Peyer's patch (tissue), 4 donors: ENCODE measurements around the gene PSMD13. TPM values are rescaled to one million over a fixed set of nuclear protein-coding genes. Genes with fewer than 3 reads are reported as not detected.

ENCODE experiments used
- DNase-seq, 3 donors: peaks; one replicate each; pipeline ENCODE4 v3.0.0-alpha.2; 2017 to 2019
- H3K27ac ChIP-seq, 4 donors: fragments of 200-600 bp; sonication (generic); one replicate each; pipeline ENCODE4 v1.5.1; 2016 to 2019
- H3K27me3 ChIP-seq, 2 donors: fragments of 200-600 bp; sonication (generic); one replicate each; pipeline ENCODE4 v1.5.1; 2019
- H3K36me3 ChIP-seq, 3 donors: fragments of 200-600 bp; sonication (generic); one replicate each; pipeline ENCODE4 v1.5.1; 2016 to 2019
- H3K4me1 ChIP-seq, 4 donors: fragments of 200-600 bp; sonication (generic); one replicate each; pipeline ENCODE4 v1.5.1; 2016 to 2019
- H3K4me3 ChIP-seq, 4 donors: fragments of 200-600 bp; sonication (generic); 1 replicate in 3 of 4; 2 replicates in 1 of 4; pipeline ENCODE4 v1.5.1; 2016 to 2019; ENCODE audit warnings: mild to moderate bottlenecking in 1 of 4
- H3K9me3 ChIP-seq, 4 donors: fragments of 200-600 bp; sonication (generic); one replicate each; pipeline ENCODE4 v1.5.1; 2016 to 2019; ENCODE audit warnings: mild to moderate bottlenecking in 1 of 4
- POLR2A ChIP-seq, 2 donors: fragments of 450-650 bp; IDR thresholded peaks; one replicate each; pipeline ENCODE4 v1.5.1; 2017; ENCODE audit warnings: antibody characterized with exemption in 2 of 2, mild to moderate bottlenecking in 2 of 2, moderate library complexity in 2 of 2
- total RNA-seq, 4 donors: library from RNA; depleted of rRNA; stranded (reverse); fragments of >200 nt; gene quantifications; one replicate each; pipeline ENCODE4 v1.1.0, GENCODE V29; 2016
- TF ChIP-seq, protein P1 (sequence below), 6 experiments: fragments of 450-650 bp in 4 of 6; fragments of 200-600 bp in 2 of 6; sonication (generic) in 1 of 6; IDR thresholded peaks; one replicate each; pipeline ENCODE4 v1.5.1; 2017 to 2019; ENCODE audit warnings: antibody characterized with exemption in 6 of 6, mild to moderate bottlenecking in 3 of 6, moderate library complexity in 1 of 6

PSMD13 gene
- total RNA-seq, 4 donors from 2014 or later: 74.5 to 125 (median 96.9) TPM

- no peak overlapping the region for H3K4me3 ChIP-seq
- H3K4me1 ChIP-seq: peaks cover 6 to 24% (median 8%) of the 10 kb centered on the region in 4 donors
- no peak for DNase-seq
- no peaks in the 10 kb centered on the region for H3K36me3 ChIP-seq
- H3K27ac ChIP-seq: peak overlapping the region in 3 of 4 donors; percentile 93 to 96 (median 95)
- no peak for TF ChIP-seq POLR2A (IDR thresholded peaks at IDR 0.05)
- TF ChIP-seq, protein P1, sequence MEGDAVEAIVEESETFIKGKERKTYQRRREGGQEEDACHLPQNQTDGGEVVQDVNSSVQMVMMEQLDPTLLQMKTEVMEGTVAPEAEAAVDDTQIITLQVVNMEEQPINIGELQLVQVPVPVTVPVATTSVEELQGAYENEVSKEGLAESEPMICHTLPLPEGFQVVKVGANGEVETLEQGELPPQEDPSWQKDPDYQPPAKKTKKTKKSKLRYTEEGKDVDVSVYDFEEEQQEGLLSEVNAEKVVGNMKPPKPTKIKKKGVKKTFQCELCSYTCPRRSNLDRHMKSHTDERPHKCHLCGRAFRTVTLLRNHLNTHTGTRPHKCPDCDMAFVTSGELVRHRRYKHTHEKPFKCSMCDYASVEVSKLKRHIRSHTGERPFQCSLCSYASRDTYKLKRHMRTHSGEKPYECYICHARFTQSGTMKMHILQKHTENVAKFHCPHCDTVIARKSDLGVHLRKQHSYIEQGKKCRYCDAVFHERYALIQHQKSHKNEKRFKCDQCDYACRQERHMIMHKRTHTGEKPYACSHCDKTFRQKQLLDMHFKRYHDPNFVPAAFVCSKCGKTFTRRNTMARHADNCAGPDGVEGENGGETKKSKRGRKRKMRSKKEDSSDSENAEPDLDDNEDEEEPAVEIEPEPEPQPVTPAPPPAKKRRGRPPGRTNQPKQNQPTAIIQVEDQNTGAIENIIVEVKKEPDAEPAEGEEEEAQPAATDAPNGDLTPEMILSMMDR (IDR thresholded peaks at IDR 0.05): no peak
- no peaks in the 10 kb centered on the region for H3K9me3 ChIP-seq
- H3K27me3 ChIP-seq: no peaks in the 10 kb centered on the region
Observed at GRCh38 chr11:272931-273198, 36.1 kb downstream of the PSMD13 start.

DNA sequence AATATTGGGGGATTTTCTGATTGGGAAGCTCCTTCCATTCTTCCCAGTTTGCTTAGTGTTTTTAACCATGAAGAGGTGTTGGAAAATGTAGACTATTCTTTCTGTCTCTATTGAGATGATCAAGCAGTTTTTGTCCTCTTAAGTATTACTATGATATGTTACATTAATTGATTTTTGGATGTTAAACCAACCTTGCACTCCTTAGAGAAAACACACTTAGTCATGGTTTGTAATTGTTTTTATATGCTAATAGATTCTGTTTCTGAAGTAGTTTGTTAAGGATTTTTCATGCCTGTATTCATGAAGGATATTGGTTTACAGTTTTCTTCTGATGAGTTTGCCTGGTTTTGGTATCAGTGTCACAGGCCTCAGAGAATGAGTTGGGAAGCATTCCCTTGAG is 39.4 kb downstream of the PSMD13 start:
- Histone ChIP-seq H3K27me3 (peaks cover 0 to 1% of the 10 kb centered on the region in 2 donors), H3K36me3 (peaks cover 0 to 9% (median 0%) of the 10 kb centered on the region in 3 donors), H3K27ac (no peak overlapping the region), H3K4me3 (no peak overlapping the region), H3K9me3 (no peaks in the 10 kb centered on the region), H3K4me1 (peaks cover 0 to 25% (median 11%) of the 10 kb centered on the region in 4 donors)
- TF ChIP-seq, protein P1 (IDR thresholded peaks at IDR 0.05): no peak
- no peak for TF ChIP-seq POLR2A (IDR thresholded peaks at IDR 0.05)
- no peak for DNase-seq

- Histone ChIP-seq H3K27me3 (peaks cover 0 to 12% of the 10 kb centered on the region in 2 donors), H3K4me1 (peaks cover 0 to 34% (median 19%) of the 10 kb centered on the region in 4 donors), H3K4me3 (peak within 1 kb of the TSS; percentile 52 to 61 (median 56)), H3K36me3 (peaks cover 0 to 23% (median 0%) of the 10 kb centered on the region in 3 donors), H3K9me3 (no peaks in the 10 kb centered on the region), H3K27ac (peak within 1 kb of the TSS; percentile 73 to 96 (median 86))
- DNase-seq: peak in 2 of 3 donors; percentile 87
- TF ChIP-seq POLR2A (IDR thresholded peaks at IDR 0.05): peak; percentile 86 to 90
- TF ChIP-seq, protein P1 (IDR thresholded peaks at IDR 0.05): no peak
Observed at GRCh38 chr11:278001-278951, 41.5 kb downstream of the PSMD13 start, which contains the start of gene NLRP6. NLRP6 (plus strand) TSS chr11:278407; CDS start chr11:278570, 163 bp downstream.

DNA sequence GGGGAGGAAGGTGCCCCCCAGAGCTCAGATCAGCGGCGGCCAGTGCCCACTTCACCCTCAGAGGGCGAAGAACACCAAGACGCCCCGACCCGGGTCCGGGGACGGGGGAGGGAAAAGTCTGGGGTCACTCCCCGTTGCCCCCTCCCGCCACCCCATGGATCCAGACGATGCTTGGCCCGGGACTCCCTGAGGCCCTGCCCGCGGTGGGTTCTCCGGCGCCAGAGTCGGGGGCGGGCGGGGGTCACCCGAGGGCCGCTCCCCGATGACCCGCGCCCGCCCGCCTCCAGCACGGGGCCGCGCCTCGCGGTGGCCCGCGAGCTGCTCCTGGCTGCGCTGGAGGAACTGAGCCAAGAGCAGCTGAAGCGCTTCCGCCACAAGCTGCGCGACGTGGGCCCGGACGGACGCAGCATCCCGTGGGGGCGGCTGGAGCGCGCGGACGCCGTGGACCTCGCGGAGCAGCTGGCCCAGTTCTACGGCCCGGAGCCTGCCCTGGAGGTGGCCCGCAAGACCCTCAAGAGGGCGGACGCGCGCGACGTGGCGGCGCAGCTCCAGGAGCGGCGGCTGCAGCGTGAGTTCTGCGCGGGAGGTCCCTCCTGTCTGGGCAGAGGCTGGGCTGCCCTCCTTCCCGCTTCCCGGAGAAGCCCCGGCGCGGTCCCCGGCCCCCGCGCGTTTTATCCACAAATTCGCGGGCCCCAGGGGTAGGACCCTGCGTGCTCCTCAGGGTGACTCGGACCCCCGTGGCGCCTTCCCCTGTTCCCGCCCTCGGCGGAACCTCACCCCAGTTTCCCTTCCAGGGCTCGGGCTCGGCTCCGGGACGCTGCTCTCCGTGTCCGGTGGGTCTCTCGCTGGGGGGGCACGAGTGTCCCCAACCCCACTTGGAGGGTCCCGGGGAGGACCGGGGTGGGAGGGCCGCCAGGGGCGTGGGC is 42.5 kb downstream of the PSMD13 start:
- peaks cover 0 to 12% of the 10 kb centered on the region in 2 donors for H3K27me3 ChIP-seq
- peak overlapping the region; percentile 52 to 61 (median 56) for H3K4me3 ChIP-seq
- peaks cover 0 to 34% (median 19%) of the 10 kb centered on the region in 4 donors for H3K4me1 ChIP-seq
- peak overlapping the region; percentile 73 to 96 (median 86) for H3K27ac ChIP-seq
- no peaks in the 10 kb centered on the region for H3K9me3 ChIP-seq
- H3K36me3 ChIP-seq: peaks cover 0 to 27% (median 0%) of the 10 kb centered on the region in 3 donors
- TF ChIP-seq POLR2A (IDR thresholded peaks at IDR 0.05): peak in 1 of 2 donors; percentile 7
- TF ChIP-seq, protein P1 (IDR thresholded peaks at IDR 0.05): no peak
- DNase-seq: peak in 2 of 3 donors; percentile 66 to 69
